Astrocyte of the cerebellum (primary cell): ENCODE results near the gene PHACTR2.

Experiments used
- DNase-seq: peaks from one replicate; pipeline ENCODE4 v3.0.0-alpha.2; 2011; ENCODE audit warnings: low read depth
- H3K4me3 ChIP-seq: 2 replicates; pipeline ENCODE4 v1.5.1; 2011; ENCODE audit warnings: mild to moderate bottlenecking, low read depth, low read length, moderate library complexity
- in situ Hi-C: cut with HindIII; loops from 2 replicates; pipeline ENCODE4 v1.10.0; 2017; ENCODE audit warnings: low sequenced_read_pairs
- TF ChIP-seq, protein P1 (sequence below): IDR thresholded peaks from 2 replicates; pipeline ENCODE4 v1.5.1; 2012; ENCODE audit warnings: low read length, low read depth, moderate library complexity, mild to moderate bottlenecking; ENCODE audit errors: missing control alignments

Gene PHACTR2

DNA sequence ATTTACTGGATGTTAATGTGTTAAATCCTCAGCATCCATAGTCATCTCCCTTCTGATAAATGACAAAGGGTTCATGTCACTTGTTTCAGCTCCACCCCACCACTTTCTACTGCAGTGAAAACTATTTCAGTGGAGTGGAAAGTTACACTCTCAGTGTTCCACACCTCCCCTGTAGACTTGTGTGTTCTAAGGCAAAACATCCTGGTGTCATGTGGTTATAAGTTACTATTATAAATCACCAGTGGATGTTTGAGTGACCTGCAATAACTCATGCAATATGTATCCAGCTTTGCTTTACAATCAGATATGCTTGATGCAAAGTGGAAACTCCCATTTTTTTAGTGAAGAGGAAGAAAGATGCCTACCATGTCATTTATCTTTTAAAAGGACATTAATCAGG lies 83.3 kb downstream of the PHACTR2 start:
- TF ChIP-seq, protein P1, sequence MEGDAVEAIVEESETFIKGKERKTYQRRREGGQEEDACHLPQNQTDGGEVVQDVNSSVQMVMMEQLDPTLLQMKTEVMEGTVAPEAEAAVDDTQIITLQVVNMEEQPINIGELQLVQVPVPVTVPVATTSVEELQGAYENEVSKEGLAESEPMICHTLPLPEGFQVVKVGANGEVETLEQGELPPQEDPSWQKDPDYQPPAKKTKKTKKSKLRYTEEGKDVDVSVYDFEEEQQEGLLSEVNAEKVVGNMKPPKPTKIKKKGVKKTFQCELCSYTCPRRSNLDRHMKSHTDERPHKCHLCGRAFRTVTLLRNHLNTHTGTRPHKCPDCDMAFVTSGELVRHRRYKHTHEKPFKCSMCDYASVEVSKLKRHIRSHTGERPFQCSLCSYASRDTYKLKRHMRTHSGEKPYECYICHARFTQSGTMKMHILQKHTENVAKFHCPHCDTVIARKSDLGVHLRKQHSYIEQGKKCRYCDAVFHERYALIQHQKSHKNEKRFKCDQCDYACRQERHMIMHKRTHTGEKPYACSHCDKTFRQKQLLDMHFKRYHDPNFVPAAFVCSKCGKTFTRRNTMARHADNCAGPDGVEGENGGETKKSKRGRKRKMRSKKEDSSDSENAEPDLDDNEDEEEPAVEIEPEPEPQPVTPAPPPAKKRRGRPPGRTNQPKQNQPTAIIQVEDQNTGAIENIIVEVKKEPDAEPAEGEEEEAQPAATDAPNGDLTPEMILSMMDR: no peak
- DNase-seq: no peak
- H3K4me3 ChIP-seq: no peak overlapping the region
- in situ Hi-C loops: no loop called here

DNA sequence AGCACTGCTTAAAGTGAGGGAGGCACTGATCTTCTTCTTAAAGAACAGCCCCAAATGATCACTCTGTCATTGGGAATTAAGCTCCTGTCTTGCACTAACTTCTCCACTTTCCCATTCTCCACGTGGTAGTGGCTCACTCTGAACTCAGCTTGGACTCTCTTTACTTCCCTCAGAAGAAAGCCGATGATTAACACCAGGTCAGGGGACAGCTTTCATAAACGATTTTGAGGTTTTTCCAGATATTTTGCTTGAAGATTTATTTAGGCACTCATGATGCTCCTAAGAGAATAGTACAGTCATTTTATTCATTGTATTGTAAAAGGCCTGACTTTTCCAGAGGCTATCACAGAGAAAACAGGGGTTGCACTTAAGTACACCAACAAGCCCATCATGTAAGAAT lies 84.4 kb downstream of the PHACTR2 start:
- in situ Hi-C loops: no loop called here
- TF ChIP-seq, protein P1: no peak
- no peak overlapping the region for H3K4me3 ChIP-seq
- DNase-seq: no peak

DNA sequence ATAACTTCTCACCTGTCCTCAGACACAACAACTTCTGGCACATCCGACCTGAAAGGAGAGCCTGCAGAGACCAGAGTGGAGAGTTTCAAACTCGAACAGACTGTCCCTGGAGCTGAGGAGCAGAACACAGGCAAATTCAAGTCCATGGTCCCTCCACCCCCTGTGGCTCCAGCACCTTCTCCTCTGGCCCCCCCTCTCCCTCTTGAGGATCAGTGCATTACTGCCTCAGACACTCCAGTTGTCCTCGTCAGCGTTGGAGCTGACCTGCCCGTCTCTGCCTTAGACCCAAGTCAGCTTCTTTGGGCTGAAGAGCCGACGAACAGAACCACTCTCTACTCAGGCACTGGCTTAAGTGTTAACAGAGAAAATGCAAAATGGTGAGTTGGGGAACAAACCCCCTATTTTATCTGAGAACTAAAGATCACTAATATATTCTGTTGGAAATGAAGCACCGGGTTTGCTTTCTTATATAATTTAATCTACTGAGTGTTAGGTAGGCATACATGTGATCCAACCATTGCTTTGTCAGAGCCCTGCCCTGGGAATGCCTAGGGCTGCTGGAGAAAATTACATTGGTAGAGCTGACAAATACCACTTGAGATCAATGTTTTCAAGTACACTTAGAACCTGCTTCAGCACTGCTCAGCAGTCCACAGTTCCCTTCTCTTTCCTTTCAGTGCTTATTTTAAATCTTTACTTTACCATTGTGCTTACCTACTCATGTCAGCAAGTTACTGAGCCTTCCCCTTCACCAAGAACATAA lies 87.8 kb downstream of the PHACTR2 start:
- no peak for DNase-seq
- in situ Hi-C loops: no loop called here
- TF ChIP-seq, protein P1: no peak

DNA sequence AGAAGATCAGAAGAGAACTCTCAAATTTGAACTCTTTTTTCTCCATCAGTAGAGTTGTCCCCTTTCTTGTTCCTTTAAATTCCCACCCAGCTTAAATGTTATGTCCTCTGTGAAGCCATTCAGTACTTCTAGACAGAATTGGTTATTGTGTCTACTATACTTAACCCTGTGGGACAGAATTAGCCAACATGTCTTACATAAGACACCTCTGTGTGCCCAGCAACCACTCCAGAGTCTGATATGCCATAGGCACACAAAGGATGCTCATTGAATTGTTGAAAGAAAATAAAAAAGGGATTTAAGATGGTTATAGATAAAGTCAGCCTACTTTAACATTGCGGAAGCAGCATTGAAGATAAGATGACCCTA lies 88.4 kb downstream of the PHACTR2 start:
- in situ Hi-C loops: no loop called here
- TF ChIP-seq, protein P1: no peak
- DNase-seq: no peak
- no peak overlapping the region for H3K4me3 ChIP-seq

More for the DNA sequence above, 87.8 kb downstream of the PHACTR2 start:
- H3K4me3 ChIP-seq: no peak overlapping the region

DNA sequence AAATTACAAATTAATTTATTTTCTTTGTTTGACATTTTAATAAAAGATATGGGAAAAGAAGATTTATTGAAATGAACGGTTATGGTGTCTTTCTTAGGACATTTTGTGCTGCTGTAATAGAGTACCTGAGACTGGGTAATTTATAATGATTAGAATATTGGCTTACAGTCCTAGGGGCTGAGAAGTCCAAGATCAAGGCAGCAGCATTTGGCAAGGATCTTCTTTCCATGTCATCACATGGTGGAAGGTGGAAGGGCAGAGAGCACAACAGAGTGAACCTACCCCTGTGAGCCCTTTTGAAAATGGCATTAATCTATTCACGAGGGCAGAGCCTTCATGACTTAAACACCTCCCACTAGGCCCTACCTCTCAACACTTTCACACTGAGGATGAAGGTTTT lies 89.7 kb downstream of the PHACTR2 start:
- TF ChIP-seq, protein P1: no peak
- no peak overlapping the region for H3K4me3 ChIP-seq
- in situ Hi-C loops: no loop called here
- DNase-seq: no peak

DNA sequence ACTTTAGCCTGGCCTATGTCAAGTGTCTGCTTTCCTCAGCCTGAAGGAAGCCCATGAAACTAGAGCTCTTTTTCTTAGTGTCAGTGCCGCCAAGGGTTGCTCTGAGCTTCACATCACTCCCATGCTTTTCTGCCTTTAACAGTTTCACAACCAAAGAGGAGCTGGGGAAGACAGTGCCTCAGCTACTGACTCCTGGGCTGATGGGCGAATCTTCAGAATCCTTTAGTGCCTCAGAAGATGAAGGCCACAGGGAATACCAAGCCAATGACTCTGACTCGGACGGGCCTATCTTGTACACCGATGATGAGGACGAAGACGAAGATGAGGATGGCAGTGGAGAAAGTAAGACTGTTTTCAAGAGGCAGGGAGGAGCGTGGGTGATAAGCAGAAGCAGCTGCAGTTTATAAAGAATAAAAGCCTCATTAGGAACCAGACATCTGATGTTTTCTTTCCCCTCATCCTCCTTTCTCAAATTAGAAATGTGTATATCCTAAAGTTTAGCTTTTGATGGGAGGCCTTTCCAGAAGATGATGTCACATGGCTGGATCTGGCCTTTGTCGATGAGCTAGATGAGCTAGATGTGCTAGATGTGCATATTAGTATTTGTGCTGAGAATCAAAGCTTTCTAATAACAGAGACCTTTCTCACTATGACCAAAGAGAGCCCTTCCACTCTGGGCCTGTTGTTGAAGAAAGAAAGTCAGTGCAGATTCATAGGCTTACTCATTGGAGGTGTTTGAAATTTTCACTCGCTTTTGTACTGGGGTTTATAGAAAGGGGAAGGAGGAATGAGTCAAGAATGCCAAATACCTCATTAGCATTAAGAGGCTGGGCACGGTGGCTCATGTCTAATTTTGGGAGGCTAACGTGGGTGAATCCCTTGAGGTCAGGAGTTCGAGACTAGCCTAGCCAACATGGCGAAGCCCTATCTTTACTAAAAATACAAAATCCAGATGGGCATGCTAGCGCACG lies 94.6 kb downstream of the PHACTR2 start:
- no peak overlapping the region for H3K4me3 ChIP-seq
- in situ Hi-C loops: no loop called here
- TF ChIP-seq, protein P1: no peak
- DNase-seq: no peak
